ENCODE results near the gene PSMB9.

The PSMB9 gene

GRCh38 chr6:32840604-32841246, 13.3 kb upstream of the PSMB9 start:
- no peak for DNase-seq

DNA sequence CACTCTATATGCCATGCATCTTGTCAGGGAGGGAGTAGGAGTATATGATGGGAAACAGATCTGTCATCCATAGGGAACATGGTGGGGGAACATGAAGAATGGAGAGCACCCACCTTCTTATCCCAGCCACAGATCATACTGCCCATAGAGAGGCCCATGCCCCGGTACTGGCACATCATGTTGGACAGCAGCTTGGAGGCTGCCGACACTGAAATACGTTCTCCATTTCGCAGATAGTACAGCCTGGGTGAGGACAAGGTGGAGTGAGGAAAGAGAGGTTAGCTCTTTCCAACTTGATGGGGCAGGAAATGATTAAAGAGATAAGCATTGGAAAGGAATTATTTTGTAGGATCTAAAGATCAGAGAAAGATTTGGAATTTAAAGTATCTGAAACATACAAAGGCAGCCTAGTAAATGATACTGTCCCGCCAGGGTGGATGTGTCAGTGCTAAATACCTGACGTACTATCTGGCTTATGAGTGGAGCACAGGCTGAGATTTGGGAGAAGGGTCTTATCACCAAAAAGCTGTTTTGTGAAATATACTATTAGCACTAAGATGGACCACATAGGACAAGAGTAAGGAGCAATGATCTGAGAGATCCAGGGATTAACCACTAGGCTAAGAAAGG, 11.9 kb upstream of the PSMB9 start:
- no peak for DNase-seq

GRCh38 chr6:32842690-32843089, 11.3 kb upstream of the PSMB9 start:
- no peak for DNase-seq

DNA sequence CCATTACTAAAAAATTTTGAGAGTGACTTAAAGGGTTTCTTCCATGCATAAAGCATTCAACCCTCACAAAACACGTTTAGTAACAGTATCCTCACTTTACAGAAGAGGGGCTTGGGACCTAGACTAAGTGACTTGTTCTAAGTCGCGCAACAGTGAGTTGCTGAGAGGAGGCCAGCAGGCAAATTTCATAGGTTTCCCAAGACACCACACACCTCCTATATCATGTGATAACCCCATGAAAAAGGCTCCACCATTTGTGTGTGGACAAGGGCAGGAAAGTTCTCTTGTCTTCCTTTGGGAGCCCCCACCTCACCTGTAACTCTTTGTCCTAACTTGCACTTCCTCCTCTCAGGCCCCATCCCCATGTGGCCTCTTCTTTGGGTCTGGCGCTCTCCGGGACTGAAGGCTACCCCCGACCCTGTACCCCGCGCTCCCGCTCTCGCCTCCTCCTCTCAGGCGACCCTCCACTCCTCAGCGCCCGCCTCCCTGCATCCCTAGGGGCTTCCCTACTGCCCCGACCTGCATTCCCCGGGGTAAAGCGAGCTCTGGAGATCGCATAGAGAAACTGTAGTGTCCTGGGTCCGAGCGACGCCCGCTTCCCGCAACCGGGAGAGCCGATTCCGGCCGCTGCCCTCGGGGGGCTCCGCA, 10.5 kb upstream of the PSMB9 start:
- DNase-seq = no peak

DNA sequence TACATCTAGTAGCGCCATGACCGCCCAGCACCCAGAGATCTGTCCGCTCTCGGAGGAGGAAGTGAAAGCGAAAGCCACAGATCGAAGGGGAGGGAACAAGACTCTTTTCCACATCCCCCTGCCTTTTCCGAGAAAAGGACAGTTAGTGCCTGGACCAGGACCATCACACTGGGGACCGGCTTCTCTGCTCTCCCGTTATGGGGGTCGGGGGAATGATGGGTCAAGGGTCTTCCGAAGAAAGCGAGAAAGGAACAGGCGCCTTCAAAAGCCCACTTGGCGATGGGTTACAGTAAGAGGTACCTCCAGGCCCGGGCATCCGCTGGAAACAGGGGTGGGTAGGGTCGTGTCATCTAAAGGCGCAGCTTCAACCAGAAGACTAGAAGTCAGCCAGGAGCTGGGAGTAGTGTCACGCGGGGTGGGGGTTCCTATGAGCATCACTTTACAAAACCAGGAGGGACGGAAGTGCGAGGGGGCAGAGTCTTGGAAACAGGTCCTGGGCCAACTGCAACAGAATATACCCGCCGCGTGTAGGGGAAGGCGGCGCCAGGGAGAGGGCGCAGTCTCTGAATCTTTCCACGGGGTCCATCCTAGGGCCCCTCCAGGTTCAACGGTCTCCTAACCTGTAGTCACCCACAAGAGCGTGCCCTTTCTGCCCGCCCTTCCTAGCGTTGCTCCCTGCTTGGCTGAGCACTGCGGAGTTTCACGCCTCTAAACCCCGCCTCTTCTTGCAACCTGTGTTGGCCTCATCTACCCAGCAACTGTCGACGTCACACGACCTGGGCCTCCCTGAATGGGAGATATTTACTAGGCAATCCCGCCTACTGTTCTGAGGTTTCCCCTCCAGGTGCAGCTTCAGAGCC, 9.8 kb upstream of the PSMB9 start, which contains the start of gene PSMB8:
Gene PSMB8 (minus strand): TSS at position 69 of the 860 bp plus-strand sequence. CDS start 51 bp downstream, at position 18.
- DNase-seq = peak; percentile 96

- no peak for DNase-seq
Observed at GRCh38 chr6:32844839-32845383, 9.1 kb upstream of the PSMB9 start.

GRCh38 chr6:32845384-32845884, 8.6 kb upstream of the PSMB9 start:
- DNase-seq = no peak

- no peak for DNase-seq
Observed at GRCh38 chr6:32847004-32847403, 7.0 kb upstream of the PSMB9 start.

DNA sequence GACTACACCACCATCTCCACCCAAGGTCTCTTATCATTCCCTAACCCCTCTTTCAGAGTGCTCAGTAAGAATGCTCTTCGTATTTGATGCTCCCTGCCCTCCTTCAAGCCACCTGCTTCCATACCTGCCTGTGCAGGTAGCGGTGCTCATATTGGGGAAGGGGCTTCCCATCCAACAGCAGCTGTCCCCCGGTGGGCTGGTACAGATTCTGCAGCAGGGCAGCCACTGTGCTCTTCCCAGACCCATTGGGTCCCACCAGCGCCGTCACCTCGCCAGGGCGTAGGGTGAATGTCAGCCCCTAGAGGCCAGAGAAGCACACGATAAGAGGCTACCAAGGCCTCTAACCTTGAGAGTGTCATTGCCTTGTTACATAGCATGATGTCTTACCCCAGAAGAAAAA, 6.2 kb upstream of the PSMB9 start:
- DNase-seq = no peak

GRCh38 chr6:32849126-32849525, 4.9 kb upstream of the PSMB9 start:
- DNase-seq = no peak

DNA sequence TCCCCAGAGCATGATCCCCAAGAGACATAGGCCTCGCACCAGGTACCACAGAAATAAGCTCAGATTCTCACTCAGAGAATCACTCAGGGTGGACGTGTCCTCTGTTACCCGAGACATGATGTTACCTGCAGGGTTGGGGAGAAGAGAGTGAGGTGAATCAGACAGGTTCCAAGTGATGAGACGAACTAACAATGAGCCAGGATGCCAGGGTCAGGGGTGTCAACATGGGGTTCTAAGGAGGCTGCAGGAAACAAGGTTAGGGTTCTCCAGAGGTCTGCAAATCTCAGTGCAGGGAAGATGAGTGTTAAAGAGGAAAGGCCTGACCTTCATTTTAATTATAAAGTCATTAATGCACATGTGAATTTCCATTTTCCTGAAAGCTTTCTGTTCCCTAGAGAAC, 3.0 kb upstream of the PSMB9 start:
- no peak for DNase-seq

DNA sequence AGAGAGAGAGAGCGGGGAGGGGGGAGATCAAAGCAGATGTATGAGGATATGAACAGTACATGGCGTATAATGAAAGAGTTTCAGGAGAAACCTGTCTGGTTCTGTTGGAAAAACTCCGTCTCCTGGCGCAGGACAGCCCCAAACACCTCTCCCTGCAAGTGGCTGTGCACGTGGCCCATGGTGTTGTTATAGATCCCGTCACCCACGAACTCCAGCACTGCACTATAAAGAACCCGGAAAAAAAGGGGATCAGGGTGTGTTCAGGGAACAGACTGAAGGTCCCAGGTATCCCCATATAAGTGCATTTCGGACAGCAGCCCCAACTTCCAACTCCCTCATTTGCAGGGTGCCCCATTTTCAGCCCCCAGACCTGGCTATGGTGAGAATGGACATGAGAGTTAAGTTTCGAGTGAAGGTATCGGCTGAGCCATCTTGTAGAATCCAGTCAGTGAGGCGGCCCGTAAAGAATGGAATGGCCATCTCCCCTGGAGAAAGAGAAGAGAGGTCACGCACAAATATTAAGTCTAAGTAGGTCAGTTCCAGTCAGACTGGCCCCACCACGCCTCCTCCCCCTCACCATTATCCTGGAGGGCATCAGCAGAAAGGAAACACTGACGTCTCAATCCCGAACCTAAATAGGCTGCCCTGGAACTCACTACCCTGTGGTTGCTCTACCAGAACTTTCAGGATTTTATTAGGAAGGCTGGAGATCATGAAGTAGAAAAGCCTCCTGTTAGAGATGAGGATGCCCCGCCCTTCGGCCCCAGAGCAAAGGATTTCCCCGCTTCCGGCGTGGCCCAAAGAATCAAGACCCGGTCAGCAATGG, 1.8 kb upstream of the PSMB9 start:
- no peak for DNase-seq

GRCh38 chr6:32852844-32853540, 1.0 kb upstream of the PSMB9 start:
- peak; percentile 20 for DNase-seq

DNA sequence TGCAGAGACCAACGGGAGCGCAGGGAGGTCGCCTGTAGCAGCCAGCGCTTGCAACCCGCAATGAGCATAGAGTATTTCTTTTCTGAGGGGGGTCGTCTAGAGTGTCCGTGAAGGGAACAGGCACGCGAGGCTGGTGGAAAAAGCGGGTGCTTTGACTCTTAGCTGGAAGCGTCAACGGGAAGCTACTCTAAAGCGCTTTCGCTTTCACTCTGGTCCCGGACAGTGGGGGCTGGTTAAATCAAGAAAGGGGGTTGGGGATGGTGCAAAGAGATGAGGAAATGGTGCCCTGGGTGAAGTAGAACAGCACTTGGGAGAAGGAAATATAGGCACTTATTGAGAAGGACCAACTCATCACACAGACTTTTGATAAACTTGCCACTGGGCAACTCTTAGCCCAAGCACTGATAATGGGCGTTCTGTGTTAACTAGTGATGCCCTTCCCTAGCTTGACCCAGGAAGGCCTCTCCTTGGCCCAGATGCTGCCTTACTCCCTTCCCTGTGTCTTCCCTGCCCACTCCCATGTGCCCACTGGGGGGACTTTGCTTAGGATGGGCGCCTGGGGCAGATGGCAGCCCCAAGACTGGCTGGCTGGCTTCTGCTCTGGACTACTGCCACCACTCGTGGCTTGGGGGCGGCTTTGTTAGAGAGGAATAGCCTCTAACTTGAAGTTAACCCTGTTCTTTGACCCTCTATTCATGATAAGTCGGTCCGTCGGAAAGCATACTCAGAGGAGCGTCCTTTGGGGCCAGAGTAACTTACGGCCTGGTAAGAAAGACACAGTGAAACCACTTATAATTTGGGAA, 585 bp downstream of the PSMB9 start:
- DNase-seq = peak; percentile 18

- no peak for DNase-seq
Observed at GRCh38 chr6:32855467-32856174, 1.6 kb downstream of the PSMB9 start.

DNA sequence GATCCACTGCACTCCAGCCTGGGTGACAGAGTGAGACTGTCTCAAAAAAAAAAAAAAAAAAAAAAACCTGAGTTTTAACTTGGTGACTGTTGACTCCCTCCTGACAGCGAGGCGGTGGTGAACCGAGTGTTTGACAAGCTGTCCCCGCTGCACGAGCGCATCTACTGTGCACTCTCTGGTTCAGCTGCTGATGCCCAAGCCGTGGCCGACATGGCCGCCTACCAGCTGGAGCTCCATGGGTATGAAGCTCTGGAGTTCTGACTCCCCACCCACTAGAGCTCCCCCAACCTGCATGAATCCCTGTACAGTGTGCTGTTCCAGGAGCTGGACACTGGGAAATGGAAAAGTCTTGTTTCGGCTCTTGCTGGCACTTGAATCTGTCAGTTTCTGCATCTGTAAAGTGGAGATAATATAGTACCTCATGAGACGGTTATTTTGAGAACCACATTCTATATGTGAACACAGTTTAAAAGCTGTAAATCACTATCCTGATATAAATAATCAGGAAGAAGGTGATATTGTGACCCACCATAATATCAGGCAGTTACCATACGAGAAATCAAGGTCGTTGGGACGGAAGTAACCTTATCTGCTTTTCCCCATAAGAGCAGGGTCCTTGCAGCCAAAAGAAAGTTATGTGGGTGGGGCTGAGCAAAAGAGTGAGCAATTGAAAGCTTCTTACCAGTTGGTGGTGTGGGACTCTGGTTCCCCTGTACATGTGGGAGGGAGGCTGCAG, 3.3 kb downstream of the PSMB9 start:
- no peak for DNase-seq

DNA sequence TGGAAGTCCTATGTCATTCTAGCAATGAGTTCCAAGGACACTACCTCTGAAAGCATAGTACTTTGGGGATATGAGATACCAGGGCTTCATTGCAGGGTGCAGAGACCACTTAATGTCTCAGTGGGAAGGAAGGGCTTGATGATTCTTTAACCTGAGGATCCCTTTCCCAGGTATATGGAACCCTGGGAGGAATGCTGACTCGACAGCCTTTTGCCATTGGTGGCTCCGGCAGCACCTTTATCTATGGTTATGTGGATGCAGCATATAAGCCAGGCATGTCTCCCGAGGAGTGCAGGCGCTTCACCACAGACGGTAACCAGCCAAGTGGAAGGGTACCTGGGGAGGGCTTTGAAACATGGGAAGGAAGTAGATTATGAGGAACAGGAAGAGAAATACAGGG, 4.2 kb downstream of the PSMB9 start:
- DNase-seq = no peak

GRCh38 chr6:32860674-32861073, 6.7 kb downstream of the PSMB9 start:
- no peak for DNase-seq

DNA sequence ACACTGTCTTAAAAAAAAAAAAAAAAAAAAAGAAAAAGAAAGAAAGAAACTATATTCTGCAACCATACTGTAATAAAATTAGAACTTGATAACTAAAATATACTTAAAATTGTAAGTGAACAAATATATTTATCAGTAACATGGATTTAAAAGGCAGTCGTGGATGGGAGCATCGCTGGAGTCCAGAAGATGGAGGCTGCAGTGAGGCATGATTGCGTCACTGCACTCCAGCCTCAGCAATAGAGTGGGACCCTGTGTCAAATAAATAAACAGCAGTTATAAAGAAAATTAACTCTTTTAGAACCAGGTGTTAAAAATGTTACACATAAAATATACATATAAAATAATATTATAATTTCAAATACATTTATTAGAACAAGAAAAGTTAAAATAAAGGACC, 8.7 kb downstream of the PSMB9 start:
- no peak for DNase-seq
